Gastrocnemius medialis (tissue), 4 donors: ENCODE results near the gene KANTR.

ENCODE experiments used
- POLR2A ChIP-seq, 2 donors: fragments of 450-650 bp; IDR thresholded peaks; one replicate each; pipeline ENCODE4 v1.6.1; 2017; ENCODE audit warnings: antibody characterized with exemption in 2 of 2, mild to moderate bottlenecking in 2 of 2, moderate library complexity in 2 of 2
- TF ChIP-seq, protein P1 (sequence below), 5 experiments: fragments of 450-650 bp in 3 of 5; fragments of 200-600 bp in 2 of 5; sonication (generic) in 2 of 5; IDR thresholded peaks in 4 of 5; conservative IDR thresholded peaks in 1 of 5; 1 replicate in 4 of 5; 2 replicates in 1 of 5; pipeline ENCODE4 v1.5.1; 2016 to 2019; ENCODE audit warnings: antibody characterized with exemption in 5 of 5, mild to moderate bottlenecking in 3 of 5, moderate library complexity in 3 of 5

DNA sequence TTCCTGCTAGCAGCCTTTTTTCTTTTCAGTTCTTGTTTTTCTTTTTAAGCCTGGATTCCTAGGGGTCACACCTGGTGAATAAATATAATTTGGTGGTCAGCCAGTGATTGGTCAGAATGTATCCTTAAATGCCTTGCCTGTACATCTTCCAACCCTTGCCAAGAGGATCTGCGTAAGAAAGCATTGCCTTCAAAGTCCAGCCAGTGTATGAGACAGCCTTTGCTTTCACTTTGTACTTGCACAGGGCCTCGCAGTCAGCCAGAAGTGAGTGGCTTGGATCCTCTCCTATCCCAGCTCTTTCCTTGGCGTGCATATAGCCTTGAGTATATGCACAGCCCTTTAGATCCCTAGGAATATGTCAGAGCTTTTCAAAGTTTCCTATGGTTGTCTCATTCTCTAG lies 22.2 kb downstream of the KANTR start:
- TF ChIP-seq, protein P1, sequence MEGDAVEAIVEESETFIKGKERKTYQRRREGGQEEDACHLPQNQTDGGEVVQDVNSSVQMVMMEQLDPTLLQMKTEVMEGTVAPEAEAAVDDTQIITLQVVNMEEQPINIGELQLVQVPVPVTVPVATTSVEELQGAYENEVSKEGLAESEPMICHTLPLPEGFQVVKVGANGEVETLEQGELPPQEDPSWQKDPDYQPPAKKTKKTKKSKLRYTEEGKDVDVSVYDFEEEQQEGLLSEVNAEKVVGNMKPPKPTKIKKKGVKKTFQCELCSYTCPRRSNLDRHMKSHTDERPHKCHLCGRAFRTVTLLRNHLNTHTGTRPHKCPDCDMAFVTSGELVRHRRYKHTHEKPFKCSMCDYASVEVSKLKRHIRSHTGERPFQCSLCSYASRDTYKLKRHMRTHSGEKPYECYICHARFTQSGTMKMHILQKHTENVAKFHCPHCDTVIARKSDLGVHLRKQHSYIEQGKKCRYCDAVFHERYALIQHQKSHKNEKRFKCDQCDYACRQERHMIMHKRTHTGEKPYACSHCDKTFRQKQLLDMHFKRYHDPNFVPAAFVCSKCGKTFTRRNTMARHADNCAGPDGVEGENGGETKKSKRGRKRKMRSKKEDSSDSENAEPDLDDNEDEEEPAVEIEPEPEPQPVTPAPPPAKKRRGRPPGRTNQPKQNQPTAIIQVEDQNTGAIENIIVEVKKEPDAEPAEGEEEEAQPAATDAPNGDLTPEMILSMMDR (IDR thresholded peaks at IDR 0.05 in 4 of 5, conservative IDR thresholded peaks at IDR 0.05 in 1 of 5): no peak
- no peak for TF ChIP-seq POLR2A (IDR thresholded peaks at IDR 0.05)
